GM19238 (cell line): ENCODE measurements around the gene PEPD.
A peak's percentile ranks its signal among the peaks of the same experiment; 100 is the strongest.

ENCODE experiments used
- DNase-seq: peaks from one replicate; pipeline ENCODE4 v3.0.0; 2011; ENCODE audit warnings: low spot score; ENCODE audit not compliant: insufficient read length

The PEPD gene

GRCh38 chr19:33386361-33386858, 135.2 kb downstream of the PEPD start:
- no peak for DNase-seq

GRCh38 chr19:33385956-33386355, 135.6 kb downstream of the PEPD start:
- no peak for DNase-seq

- DNase-seq, result no peak
Measured at GRCh38 chr19:33384983-33385382, 136.6 kb downstream of the PEPD start.

GRCh38 chr19:33383720-33384292, 137.8 kb downstream of the PEPD start:
- no peak for DNase-seq

GRCh38 chr19:33382982-33383381, 138.6 kb downstream of the PEPD start:
- no peak for DNase-seq

- DNase-seq, result no peak
Measured at GRCh38 chr19:33382006-33382405, 139.6 kb downstream of the PEPD start.

- no peak for DNase-seq
Measured at GRCh38 chr19:33381101-33381500, 140.5 kb downstream of the PEPD start.

- DNase-seq, result no peak
Measured at GRCh38 chr19:33379151-33379829, 142.3 kb downstream of the PEPD start.

GRCh38 chr19:33377586-33378475, 143.8 kb downstream of the PEPD start:
- DNase-seq, result no peak

- DNase-seq, result no peak
Measured at GRCh38 chr19:33376941-33377557, 144.5 kb downstream of the PEPD start.

GRCh38 chr19:33376423-33376822, 145.2 kb downstream of the PEPD start:
- DNase-seq, result no peak

- no peak for DNase-seq
Measured at GRCh38 chr19:33375837-33376159, 145.8 kb downstream of the PEPD start.

- no peak for DNase-seq
Measured at GRCh38 chr19:33375156-33375836, 146.3 kb downstream of the PEPD start.

- DNase-seq, result no peak
Measured at GRCh38 chr19:33374236-33374714, 147.3 kb downstream of the PEPD start.

GRCh38 chr19:33373453-33374235, 147.9 kb downstream of the PEPD start, which contains the start of gene CEBPG:
Gene CEBPG (plus strand): TSS chr19:33373709. CDS start chr19:33379240, 5,531 bp downstream.
- peak; percentile 96 for DNase-seq

GRCh38 chr19:33370783-33371182, 150.8 kb downstream of the PEPD start:
- no peak for DNase-seq

- no peak for DNase-seq
Measured at GRCh38 chr19:33368074-33368864, 153.3 kb downstream of the PEPD start.

- DNase-seq, result no peak
Measured at GRCh38 chr19:33366897-33367296, 154.7 kb downstream of the PEPD start.

- no peak for DNase-seq
Measured at GRCh38 chr19:33366127-33366526, 155.5 kb downstream of the PEPD start.
